GM18519 (cell line): ENCODE measurements around the gene STX2.
"Not testable (repeated sequence)": the region's sequence is repeated elsewhere in the genome, so short reads cannot be mapped to it uniquely, and the experiment has no call there.

Experiments
- ATAC-seq: cut with Tn5 transposase; IDR thresholded peaks from one replicate; pipeline ENCODE4 v1.9.1; 2021; ENCODE audit warnings: mild to moderate bottlenecking, moderate library complexity; ENCODE audit not compliant: unreplicated experiment, low FRiP score

The STX2 gene

GRCh38 chr12:130803702-130804101 is 35.3 kb downstream of the STX2 start:
- no peak for ATAC-seq

- ATAC-seq, result no peak
Observed at GRCh38 chr12:130800312-130800711, 38.7 kb downstream of the STX2 start.

- ATAC-seq, result no peak
Observed at GRCh38 chr12:130799051-130799450, 40.0 kb downstream of the STX2 start.

GRCh38 chr12:130796985-130797686 is 41.9 kb downstream of the STX2 start:
- ATAC-seq, result no peak

- no peak for ATAC-seq
Observed at GRCh38 chr12:130795906-130796305, 43.1 kb downstream of the STX2 start.

- ATAC-seq, result no peak
Observed at GRCh38 chr12:130793554-130793849, 45.5 kb downstream of the STX2 start.

- no peak for ATAC-seq
Observed at GRCh38 chr12:130792821-130793553, 46.1 kb downstream of the STX2 start.

- no peak for ATAC-seq
Observed at GRCh38 chr12:130791629-130792028, 47.4 kb downstream of the STX2 start.

GRCh38 chr12:130788515-130788914 is 50.5 kb downstream of the STX2 start:
- no peak for ATAC-seq

GRCh38 chr12:130787445-130788410 is 51.3 kb downstream of the STX2 start:
- no peak for ATAC-seq

GRCh38 chr12:130787041-130787440 is 52.0 kb downstream of the STX2 start:
- ATAC-seq, result no peak

- ATAC-seq, result no peak
Observed at GRCh38 chr12:130783110-130783715, 55.8 kb downstream of the STX2 start.

- ATAC-seq, result not testable (repeated sequence)
Observed at GRCh38 chr12:130782245-130782644, 56.8 kb downstream of the STX2 start.

GRCh38 chr12:130780880-130781575 is 58.0 kb downstream of the STX2 start:
- ATAC-seq, result no peak

GRCh38 chr12:130780325-130780724 is 58.7 kb downstream of the STX2 start:
- no peak for ATAC-seq

- no peak for ATAC-seq
Observed at GRCh38 chr12:130778776-130779175, 60.3 kb downstream of the STX2 start.

GRCh38 chr12:130776857-130777339 is 62.2 kb downstream of the STX2 start:
- no peak for ATAC-seq

- peak; percentile 40 for ATAC-seq
Observed at GRCh38 chr12:130775953-130776856, 62.8 kb downstream of the STX2 start.
